NCI-H2081 (cell line): ENCODE measurements around the gene FGFRL1.

Experiments
- DNase-seq, 2 experiments: peaks; one replicate each; lab custom pipeline; 2025; lab: John Stamatoyannopoulos, UW

The FGFRL1 gene

GRCh38 chr4:1075809-1076699, 64.6 kb downstream of the FGFRL1 start:
- no peak for DNase-seq
